GM12878 (cell line): ENCODE measurements around the gene KCNS1. TPM values are rescaled to one million over a fixed set of nuclear protein-coding genes. Genes with fewer than 3 reads are reported as not detected.

Experiments used
- ATAC-seq: fragments of 200-7000 bp; cut with Tn5 transposase; 3 replicates; pipeline ENCODE4 v1.9.1; 2020; ENCODE audit warnings: mild to moderate bottlenecking, moderate library complexity
- BruUV-seq: library from RNA; stranded (reverse); fragments of 400-500 nt; replicated peaks from 2 replicates; lab custom pipeline; 2021; lab: Mats Ljungman, UMichigan
- CTCF ChIA-PET: fragments of 300-600 bp; sonication (Branson Sonifier 250); formaldehyde crosslinking; extraction: SDS; loops from one replicate; lab custom pipeline; 2021; ENCODE audit warnings: inconsistent platforms; lab: Yijun Ruan, JAX
- POLR2A ChIA-PET: fragments of 350-600 bp; formaldehyde crosslinking; extraction: SDS; loops from one replicate; lab custom pipeline; 2021; ENCODE audit warnings: inconsistent platforms; lab: Charles Lee
- RAD21 ChIA-PET: fragments of 300-600 bp; sonication (Branson Sonifier 250); formaldehyde crosslinking; loops from one replicate; lab custom pipeline; 2023; ENCODE audit warnings: antibody characterized with exemption; ENCODE audit not compliant: unreplicated experiment; lab: Charles Lee
- SMC1A ChIA-PET: fragments of 300-600 bp; sonication (Branson Sonifier 250); formaldehyde crosslinking; loops from one replicate; lab custom pipeline; 2023; ENCODE audit not compliant: unreplicated experiment, uncharacterized antibody; lab: Charles Lee
- DNase-seq: peaks from one replicate; pipeline ENCODE4 v3.0.0-alpha.2; 2011; ENCODE audit warnings: low read depth, low spot score
- FAIRE-seq: peaks from 3 replicates; lab custom pipeline; 2011; peaks lifted over from hg19 to GRCh38; lab: Jason Lieb, UNC
- H2AFZ ChIP-seq: 2 replicates; pipeline ENCODE4 v1.6.0; 2011; ENCODE audit warnings: low read depth, low read length, control low read depth; ENCODE audit not compliant: control insufficient read depth
- H3K27ac ChIP-seq: 2 replicates; pipeline ENCODE4 v1.5.1; 2011; ENCODE audit warnings: control low read depth; ENCODE audit not compliant: control insufficient read depth, insufficient read depth
- H3K27me3 ChIP-seq, 2 experiments: replicated peaks in 1 of 2; 2 replicates each; pipeline versions ENCODE4 v1.6.0 to v1.6.1; 2011; ENCODE audit warnings: low read length in 1 of 2; ENCODE audit not compliant: control insufficient read depth in 2 of 2, insufficient read depth in 2 of 2
- H3K36me3 ChIP-seq, 2 experiments: 2 replicates each; pipeline ENCODE4 v1.5.1; 2011; ENCODE audit warnings: low read length in 1 of 2; ENCODE audit not compliant: control insufficient read depth in 2 of 2, insufficient read depth in 2 of 2
- H3K4me1 ChIP-seq: 2 replicates; pipeline ENCODE4 v1.6.1; 2011; ENCODE audit warnings: mild to moderate bottlenecking, low read length, moderate library complexity, mixed read lengths; ENCODE audit not compliant: control insufficient read depth, insufficient read depth
- H3K4me2 ChIP-seq: 2 replicates; pipeline ENCODE4 v1.6.0; 2011; ENCODE audit warnings: control low read depth; ENCODE audit not compliant: control insufficient read depth, insufficient read depth
- H3K4me3 ChIP-seq: fragments of 200-600 bp; sonication (generic); 2 replicates; pipeline ENCODE4 v1.5.1; 2016
- H3K79me2 ChIP-seq: 2 replicates; pipeline ENCODE4 v1.6.0; 2011; ENCODE audit warnings: low read length; ENCODE audit not compliant: control insufficient read depth, insufficient read depth
- H3K9ac ChIP-seq: 2 replicates; pipeline ENCODE4 v1.8.0; 2011; ENCODE audit warnings: low read length, control low read depth, mixed read lengths; ENCODE audit not compliant: control insufficient read depth, insufficient read depth
- H3K9me3 ChIP-seq: replicated peaks from 3 replicates; pipeline ENCODE4 v1.5.1; 2011; ENCODE audit warnings: mild to moderate bottlenecking, low read length; ENCODE audit not compliant: control insufficient read depth, insufficient read depth
- H4K20me1 ChIP-seq: 2 replicates; pipeline ENCODE4 v1.6.0; 2011; ENCODE audit not compliant: control insufficient read depth, insufficient read depth
- CBFB ChIP-seq: IDR thresholded peaks from 2 replicates; pipeline ENCODE4 v1.6.1; 2016; ENCODE audit warnings: antibody characterized with exemption, low read depth
- ESRRA ChIP-seq: IDR thresholded peaks from 2 replicates; pipeline ENCODE4 v1.6.1; 2012; ENCODE audit warnings: mild to moderate bottlenecking, low read length, improper control_type of control experiment
- IKZF1 ChIP-seq: fragments of 450-650 bp; conservative IDR thresholded peaks from 2 replicates; pipeline ENCODE4 v1.6.1; 2017; ENCODE audit warnings: antibody characterized with exemption, mild to moderate bottlenecking
- KLF5 ChIP-seq: fragments of 450-650 bp; IDR thresholded peaks from 2 replicates; pipeline ENCODE4 v1.6.1; 2014; ENCODE audit warnings: mild to moderate bottlenecking; ENCODE audit not compliant: partially characterized antibody
- PAX8 ChIP-seq: fragments of 450-650 bp; IDR thresholded peaks from 2 replicates; pipeline ENCODE4 v1.6.1; 2017; ENCODE audit warnings: mild to moderate bottlenecking, moderate library complexity
- SIN3A ChIP-seq: IDR thresholded peaks from 2 replicates; pipeline ENCODE4 v1.6.1; 2012; ENCODE audit warnings: low read depth, low read length, improper control_type of control experiment
- WRNIP1 ChIP-seq: IDR thresholded peaks from 2 replicates; pipeline ENCODE4 v1.6.1; 2011; ENCODE audit warnings: low read depth, low read length, improper control_type of control experiment, borderline replicate concordance
- ZBTB11 ChIP-seq: fragments of 450-650 bp; formaldehyde crosslinking; IDR thresholded peaks from 2 replicates; pipeline ENCODE4 v1.5.0; 2022; ENCODE audit warnings: mild to moderate bottlenecking, missing genetic modification characterization
- ZZZ3 ChIP-seq: IDR thresholded peaks from 2 replicates; pipeline ENCODE4 v1.6.1; 2011; ENCODE audit warnings: low read depth; ENCODE audit not compliant: control insufficient read depth, insufficient read length
- WGBS: methylation state at CpG from one replicate; pipeline ENCODE4 v1.1.6; 2016; ENCODE audit warnings: low lambda C conversion rate; ENCODE audit not compliant: insufficient replicate concordance, insufficient coverage; ENCODE audit errors: missing lambda C conversion rate; 5-methylcytosine and 5-hydroxymethylcytosine counted together
- in situ Hi-C: fragments of 300-500 bp; cut with MboI; formaldehyde crosslinking; loops from 9 replicates; pipeline ENCODE4 v1.14.3; 2018; ENCODE audit warnings: mixed read lengths
- intact Hi-C: fragments of 100-400 bp; cut with micrococcal nuclease; formaldehyde crosslinking; loops from one replicate; pipeline ENCODE4 v1.14.2; 2022; ENCODE audit not compliant: unreplicated experiment
- polyA plus RNA-seq, 11 experiments: library from polyadenylated mRNA; depleted of rRNA in 4 of 11; unstranded in 6 of 11; stranded (reverse) in 5 of 11; fragments of >200 nt; fragmentation: Nextera tagmentation in 4 of 11; fragmentation: Illumina TruSeq in 1 of 11; extraction: Ambion mirVana in 4 of 11; extraction: Trizol in 1 of 11; gene quantifications; 1 replicate in 1 of 11; 2 replicates in 10 of 11; pipeline versions ENCODE4 v1.2.1 to v1.2.3, GENCODE V29; 2011 to 2016; ENCODE audit warnings: inconsistent platforms in 2 of 11, missing spikeins in 2 of 11, low read depth in 1 of 11
- total RNA-seq, 4 experiments: library from RNA; depleted of rRNA in 3 of 4; stranded (reverse); fragments of >200 nt in 3 of 4; fragmentation: Illumina TruSeq in 1 of 4; extraction: Trizol in 1 of 4; gene quantifications; 2 replicates each; pipeline versions ENCODE4 v1.2.1 to v1.2.3, GENCODE V29; 2013 to 2021
- TF ChIP-seq, protein P1 (sequence below): fragments of 450-650 bp; IDR thresholded peaks from 2 replicates; pipeline ENCODE4 v1.6.1; 2017; ENCODE audit warnings: antibody characterized with exemption, mild to moderate bottlenecking, moderate library complexity

Gene KCNS1
- total and polyA plus RNA-seq, 10 of the 15 experiments (the other 5 are each of a cell fraction or from before 2014, with no cell fraction given): not detected

GRCh38 chr20:45121388-45121787 lies 20.5 kb upstream of the KCNS1 start:
- FAIRE-seq (no peak), DNase-seq (no peak), ATAC-seq (no peak)
- no peak overlapping the region for H2AFZ ChIP-seq
- no peak overlapping the region for H3K4me2 ChIP-seq
- no peaks in the 10 kb centered on the region for H3K79me2 ChIP-seq
- H3K27me3 ChIP-seq: no peaks in the 10 kb centered on the region; a peak in 2 of 4 replicates
- ChIA-PET RAD21 (no interaction called here), POLR2A (no interaction called here), CTCF (interaction anchor here (0.9 to 1.7 kb wide), 4 partner anchors 10 to 25 kb away, joined by 3 read pairs; no protein-coding TSS in a partner anchor), SMC1A (interaction anchor here (1.0 to 1.2 kb wide), 2 partner anchors 15 to 78 kb away, joined by 3 to 5 read pairs; no protein-coding TSS in a partner anchor)
- H3K9me3 ChIP-seq: no peaks in the 10 kb centered on the region
- no peak overlapping the region for H3K9ac ChIP-seq
- H3K4me3 ChIP-seq: no peak overlapping the region
- no peaks in the 10 kb centered on the region for H3K4me1 ChIP-seq
- H3K36me3 ChIP-seq: no peaks in the 10 kb centered on the region
- intact Hi-C loops: no loop called here
- H3K27ac ChIP-seq: no peak overlapping the region
- no peak for TF ChIP-seq KLF5
- TF ChIP-seq PAX8: no peak
- no peak for TF ChIP-seq CBFB
- TF ChIP-seq SIN3A: no peak
- TF ChIP-seq WRNIP1: no peak
- in situ Hi-C loops: no loop called here
- no peaks in the 10 kb centered on the region for H4K20me1 ChIP-seq
- 73% methylated on average over 2 of the region's 2 CpGs for WGBS
- no TSS peak for BruUV-seq

DNA sequence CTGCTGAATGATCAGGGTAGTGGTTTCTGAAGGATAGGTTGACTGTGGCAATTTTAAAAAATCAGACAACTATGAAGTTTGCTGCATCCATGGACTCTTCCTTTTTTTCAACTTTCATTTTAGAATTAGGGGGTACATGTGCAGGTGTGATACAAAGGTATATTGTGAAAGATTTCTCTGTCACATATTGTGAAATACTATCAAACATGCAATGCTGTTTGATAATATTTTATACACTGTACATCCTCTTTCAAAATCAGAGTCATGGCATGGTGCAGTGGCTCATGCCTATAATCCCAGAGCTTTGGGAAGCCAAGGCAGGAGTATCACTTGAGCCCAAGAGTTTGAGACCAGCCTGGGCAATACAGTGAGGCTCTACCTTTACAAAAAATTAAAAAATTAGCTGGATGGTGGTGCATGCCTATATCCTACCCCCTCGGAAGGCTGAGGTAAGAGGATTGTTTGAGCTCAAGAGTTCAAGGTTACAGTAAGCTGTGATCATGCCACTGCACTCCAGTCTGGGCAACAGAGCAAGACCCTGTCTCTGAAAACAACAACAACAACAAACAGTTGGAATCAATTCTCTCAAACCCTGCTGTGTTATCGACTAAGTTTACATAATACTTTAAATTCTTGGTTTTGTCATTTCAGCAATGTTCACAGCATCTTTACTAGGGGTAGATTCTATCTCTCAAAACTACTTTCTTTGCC lies 18.8 kb upstream of the KCNS1 start:
- H3K27me3 ChIP-seq: no peaks in the 10 kb centered on the region; a peak in 2 of 4 replicates
- intact Hi-C loops: no loop called here
- ChIA-PET CTCF (no interaction called here), POLR2A (no interaction called here), SMC1A (no interaction called here), RAD21 (no interaction called here)
- no peaks in the 10 kb centered on the region for H3K36me3 ChIP-seq
- H3K4me2 ChIP-seq: no peak overlapping the region
- no peak for ATAC-seq
- no TSS peak for BruUV-seq
- no peak overlapping the region for H3K27ac ChIP-seq
- in situ Hi-C loops: no loop called here
- H3K79me2 ChIP-seq: no peaks in the 10 kb centered on the region
- H3K9me3 ChIP-seq: no peaks in the 10 kb centered on the region
- no peak overlapping the region for H2AFZ ChIP-seq
- 3% methylated on average over 2 of the region's 2 CpGs for WGBS
- no peak for FAIRE-seq
- no peak overlapping the region for H3K4me3 ChIP-seq
- H3K9ac ChIP-seq: no peak overlapping the region
- no peaks in the 10 kb centered on the region for H4K20me1 ChIP-seq
- H3K4me1 ChIP-seq: no peaks in the 10 kb centered on the region
- DNase-seq: no peak
- TF ChIP-seq ZBTB11 (CRISPR knock-in tag): no peak
- TF ChIP-seq, protein P1, sequence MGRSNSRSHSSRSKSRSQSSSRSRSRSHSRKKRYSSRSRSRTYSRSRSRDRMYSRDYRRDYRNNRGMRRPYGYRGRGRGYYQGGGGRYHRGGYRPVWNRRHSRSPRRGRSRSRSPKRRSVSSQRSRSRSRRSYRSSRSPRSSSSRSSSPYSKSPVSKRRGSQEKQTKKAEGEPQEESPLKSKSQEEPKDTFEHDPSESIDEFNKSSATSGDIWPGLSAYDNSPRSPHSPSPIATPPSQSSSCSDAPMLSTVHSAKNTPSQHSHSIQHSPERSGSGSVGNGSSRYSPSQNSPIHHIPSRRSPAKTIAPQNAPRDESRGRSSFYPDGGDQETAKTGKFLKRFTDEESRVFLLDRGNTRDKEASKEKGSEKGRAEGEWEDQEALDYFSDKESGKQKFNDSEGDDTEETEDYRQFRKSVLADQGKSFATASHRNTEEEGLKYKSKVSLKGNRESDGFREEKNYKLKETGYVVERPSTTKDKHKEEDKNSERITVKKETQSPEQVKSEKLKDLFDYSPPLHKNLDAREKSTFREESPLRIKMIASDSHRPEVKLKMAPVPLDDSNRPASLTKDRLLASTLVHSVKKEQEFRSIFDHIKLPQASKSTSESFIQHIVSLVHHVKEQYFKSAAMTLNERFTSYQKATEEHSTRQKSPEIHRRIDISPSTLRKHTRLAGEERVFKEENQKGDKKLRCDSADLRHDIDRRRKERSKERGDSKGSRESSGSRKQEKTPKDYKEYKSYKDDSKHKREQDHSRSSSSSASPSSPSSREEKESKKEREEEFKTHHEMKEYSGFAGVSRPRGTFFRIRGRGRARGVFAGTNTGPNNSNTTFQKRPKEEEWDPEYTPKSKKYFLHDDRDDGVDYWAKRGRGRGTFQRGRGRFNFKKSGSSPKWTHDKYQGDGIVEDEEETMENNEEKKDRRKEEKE: no peak
- TF ChIP-seq IKZF1: no peak
- no peak for TF ChIP-seq ESRRA
- TF ChIP-seq ZZZ3: no peak
